ENCODE measurements around the gene TCP1.
"Not testable (repeated sequence)": the region's sequence is repeated elsewhere in the genome, so short reads cannot be mapped to it uniquely, and the experiment has no call there.

GRCh38 chr6:159794976-159795375 is 5.6 kb upstream of the TCP1 start:
- TF ChIP-seq CTCF (IDR thresholded peaks at IDR 0.05; ENCODE audit: poor library complexity, severe bottlenecking); TAF1 (IDR thresholded peaks at IDR 0.05; ENCODE audit: low read depth); REST (IDR thresholded peaks at IDR 0.05; ENCODE audit: borderline replicate concordance): not testable (repeated sequence)

Data from neural cell (in vitro differentiated cells).